HepG2 (cell line): ENCODE data around the gene CALML4. TPM values are rescaled to one million over a fixed set of nuclear protein-coding genes. Genes with fewer than 3 reads are reported as not detected.

Experiments used
- AKNA ChIP-seq: sonication (generic); formaldehyde crosslinking; IDR thresholded peaks from 2 replicates; pipeline ENCODE4 v1.4.0; 2020; ENCODE audit warnings: missing genetic modification reagents, borderline replicate concordance
- DMAP1 ChIP-seq: IDR thresholded peaks from 2 replicates; pipeline ENCODE4 v1.6.1; 2016
- ETV6 ChIP-seq: sonication (generic); formaldehyde crosslinking; conservative IDR thresholded peaks from 2 replicates; pipeline ENCODE4 v1.4.0; 2020; ENCODE audit warnings: missing genetic modification reagents
- GPN1 ChIP-seq: sonication (generic); formaldehyde crosslinking; IDR thresholded peaks from 2 replicates; pipeline ENCODE4 v1.5.1; 2020; ENCODE audit warnings: missing genetic modification reagents, borderline replicate concordance
- KLF9 ChIP-seq: IDR thresholded peaks from 2 replicates; pipeline ENCODE4 v1.6.1; 2016; ENCODE audit warnings: low read depth
- NR2F6 ChIP-seq, 2 experiments: IDR thresholded peaks; 2 replicates each; pipeline ENCODE4 v1.6.1; 2016; ENCODE audit warnings: antibody characterized with exemption in 1 of 2, mild to moderate bottlenecking in 1 of 2
- PHF21A ChIP-seq: sonication (generic); formaldehyde crosslinking; IDR thresholded peaks from 2 replicates; pipeline ENCODE4 v1.5.0; 2020; ENCODE audit warnings: mild to moderate bottlenecking, missing genetic modification reagents
- PHF8 ChIP-seq: sonication (generic); formaldehyde crosslinking; IDR thresholded peaks from 2 replicates; pipeline ENCODE4 v1.5.0; 2020; ENCODE audit warnings: missing genetic modification reagents
- RBFOX2 ChIP-seq: fragments of 200-400 bp; formaldehyde crosslinking; IDR thresholded peaks from 2 replicates; pipeline ENCODE4 v1.6.1; 2017; ENCODE audit warnings: low read depth, mild to moderate bottlenecking, low read length
- REXO4 ChIP-seq: sonication (generic); formaldehyde crosslinking; IDR thresholded peaks from 2 replicates; pipeline ENCODE4 v1.8.0; 2022; ENCODE audit warnings: missing genetic modification reagents, mild to moderate bottlenecking, borderline replicate concordance
- RXRA ChIP-seq: sonication (generic); formaldehyde crosslinking; IDR thresholded peaks from 2 replicates; pipeline ENCODE4 v1.5.1; 2020; ENCODE audit warnings: missing genetic modification reagents
- SMARCC2 ChIP-seq: fragments of 450-650 bp; IDR thresholded peaks from 2 replicates; pipeline ENCODE4 v1.6.1; 2017; ENCODE audit warnings: antibody characterized with exemption, mild to moderate bottlenecking
- SMARCE1 ChIP-seq: fragments of 450-650 bp; IDR thresholded peaks from 2 replicates; pipeline ENCODE4 v1.6.1; 2017; ENCODE audit warnings: borderline replicate concordance
- TCF7 ChIP-seq: sonication (generic); IDR thresholded peaks from 2 replicates; pipeline ENCODE4 v1.6.1; 2016; ENCODE audit warnings: antibody characterized with exemption, low read depth
- U2AF1 ChIP-seq: fragments of 200-400 bp; formaldehyde crosslinking; optimal IDR thresholded peaks from 2 replicates; pipeline ENCODE3; 2017; ENCODE audit warnings: mild to moderate bottlenecking, low read depth, low read length
- YEATS4 ChIP-seq: sonication (generic); formaldehyde crosslinking; IDR thresholded peaks from 2 replicates; pipeline ENCODE4 v1.4.0; 2020; ENCODE audit warnings: missing genetic modification reagents, borderline replicate concordance
- ZNF235 ChIP-seq: sonication (generic); formaldehyde crosslinking; IDR thresholded peaks from 2 replicates; pipeline ENCODE4 v1.8.1; 2023; ENCODE audit warnings: mild to moderate bottlenecking, missing genetic modification reagents, borderline replicate concordance
- ZNF784 ChIP-seq: sonication (generic); formaldehyde crosslinking; IDR thresholded peaks from 2 replicates; pipeline ENCODE4 v1.5.1; 2020; ENCODE audit warnings: missing genetic modification reagents, mild to moderate bottlenecking, borderline replicate concordance
- polyA plus RNA-seq, 8 experiments: library from polyadenylated mRNA; depleted of rRNA in 3 of 8; stranded (reverse) in 7 of 8; unstranded in 1 of 8; fragments of >200 nt; fragmentation: Illumina TruSeq in 4 of 8; extraction: Trizol in 4 of 8; gene quantifications; 2 replicates each; pipeline versions ENCODE4 v1.2.1 to v1.2.3, GENCODE V29; 2011 to 2016; ENCODE audit warnings: low read depth in 4 of 8, missing spikeins in 1 of 8, mixed read lengths in 1 of 8; ENCODE audit not compliant: insufficient read depth in 1 of 8
- total RNA-seq, 5 experiments: library from RNA; depleted of rRNA; stranded (reverse); fragments of >200 nt; fragmentation: Illumina TruSeq; extraction: Trizol; gene quantifications; 2 replicates each; pipeline ENCODE4 v1.2.3, GENCODE V29; 2016; ENCODE audit warnings: low read depth in 1 of 5
- TF ChIP-seq, protein P1 (sequence below): sonication (generic); formaldehyde crosslinking; IDR thresholded peaks from 2 replicates; pipeline ENCODE4 v1.5.1; 2020; ENCODE audit warnings: mild to moderate bottlenecking, missing genetic modification reagents
- TF ChIP-seq, protein P2 (sequence below): sonication (generic); formaldehyde crosslinking; IDR thresholded peaks from 2 replicates; pipeline ENCODE4 v1.4.0; 2020; ENCODE audit warnings: mild to moderate bottlenecking, low read depth, missing genetic modification reagents

Gene CALML4
- total and polyA plus RNA-seq, 2 of the 13 experiments (the other 11 are each of a cell fraction or from before 2014, with no cell fraction given): 3.6 to 8.7 TPM

DNA sequence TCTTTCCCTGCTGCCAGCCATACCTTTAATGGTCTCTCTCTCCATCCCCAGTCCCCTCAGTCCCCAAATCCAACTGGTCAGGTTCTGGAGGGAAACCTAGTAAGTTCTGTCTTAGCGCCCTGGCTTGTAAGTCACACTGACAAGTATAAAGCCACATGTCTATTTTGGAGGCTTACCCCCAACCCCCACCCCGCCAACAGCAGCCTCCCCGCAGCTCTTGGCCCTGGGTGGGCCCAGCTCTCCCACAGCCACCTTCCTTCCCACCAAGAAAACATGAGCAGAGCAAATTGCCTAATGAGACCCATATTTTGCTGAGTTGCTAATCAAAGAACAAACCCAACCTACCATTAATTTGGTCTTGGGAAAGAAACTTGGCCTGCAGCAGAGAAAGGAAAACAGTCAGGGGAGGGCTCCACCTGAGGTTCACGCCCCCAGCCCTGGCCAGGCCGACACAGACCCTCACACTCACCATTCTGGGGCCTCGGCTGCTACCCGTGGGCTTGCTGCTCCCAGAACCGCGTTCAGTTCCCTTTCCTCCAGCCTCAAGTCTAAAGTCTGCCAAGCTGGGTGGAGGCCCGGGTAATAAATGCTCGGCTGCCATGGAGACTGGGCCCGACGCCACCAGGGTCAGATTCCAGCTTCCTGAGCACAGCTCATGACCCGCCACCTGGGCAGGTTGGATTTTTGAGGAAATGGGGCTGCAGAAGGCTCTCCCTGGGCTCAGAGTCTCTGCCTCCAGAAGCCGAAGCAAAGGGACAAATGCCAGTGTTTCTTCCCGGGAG, at the start of gene CALML4 (continued):
- TF ChIP-seq, protein P1, sequence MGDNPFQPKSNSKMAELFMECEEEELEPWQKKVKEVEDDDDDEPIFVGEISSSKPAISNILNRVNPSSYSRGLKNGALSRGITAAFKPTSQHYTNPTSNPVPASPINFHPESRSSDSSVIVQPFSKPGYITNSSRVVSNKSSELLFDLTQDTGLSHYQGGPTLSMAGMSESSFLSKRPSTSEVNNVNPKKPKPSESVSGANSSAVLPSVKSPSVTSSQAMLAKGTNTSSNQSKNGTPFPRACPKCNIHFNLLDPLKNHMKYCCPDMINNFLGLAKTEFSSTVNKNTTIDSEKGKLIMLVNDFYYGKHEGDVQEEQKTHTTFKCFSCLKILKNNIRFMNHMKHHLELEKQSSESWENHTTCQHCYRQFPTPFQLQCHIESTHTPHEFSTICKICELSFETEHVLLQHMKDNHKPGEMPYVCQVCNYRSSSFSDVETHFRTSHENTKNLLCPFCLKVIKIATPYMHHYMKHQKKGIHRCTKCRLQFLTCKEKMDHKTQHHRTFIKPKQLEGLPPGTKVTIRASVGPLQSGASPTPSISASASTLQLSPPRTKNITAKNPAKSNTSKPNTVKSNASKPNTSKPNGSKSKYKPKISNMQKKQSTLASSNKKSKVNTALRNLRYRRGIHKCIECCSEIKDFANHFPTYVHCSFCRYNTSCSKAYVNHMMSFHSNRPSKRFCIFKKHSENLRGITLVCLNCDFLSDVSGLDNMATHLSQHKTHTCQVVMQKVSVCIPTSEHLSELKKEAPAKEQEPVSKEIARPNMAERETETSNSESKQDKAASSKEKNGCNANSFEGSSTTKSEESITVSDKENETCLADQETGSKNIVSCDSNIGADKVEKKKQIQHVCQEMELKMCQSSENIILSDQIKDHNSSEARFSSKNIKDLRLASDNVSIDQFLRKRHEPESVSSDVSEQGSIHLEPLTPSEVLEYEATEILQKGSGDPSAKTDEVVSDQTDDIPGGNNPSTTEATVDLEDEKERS (CRISPR knock-in tag): no peak
- TF ChIP-seq SMARCC2: no peak
- TF ChIP-seq RXRA (CRISPR knock-in tag): 0 out of 2 replicates have a peak, but pooled peaks have one; percentile 15
- TF ChIP-seq ETV6 (CRISPR knock-in tag): no peak
- peak; percentile 19; the same call in 1 of the 2 replicates for TF ChIP-seq PHF21A
- no peak for TF ChIP-seq DMAP1 (CRISPR knock-in tag)
- TF ChIP-seq ZNF784 (CRISPR knock-in tag): no peak
- no peak for TF ChIP-seq ZNF235 (CRISPR knock-in tag)
- no peak for TF ChIP-seq REXO4 (CRISPR knock-in tag)
- TF ChIP-seq, protein P2, sequence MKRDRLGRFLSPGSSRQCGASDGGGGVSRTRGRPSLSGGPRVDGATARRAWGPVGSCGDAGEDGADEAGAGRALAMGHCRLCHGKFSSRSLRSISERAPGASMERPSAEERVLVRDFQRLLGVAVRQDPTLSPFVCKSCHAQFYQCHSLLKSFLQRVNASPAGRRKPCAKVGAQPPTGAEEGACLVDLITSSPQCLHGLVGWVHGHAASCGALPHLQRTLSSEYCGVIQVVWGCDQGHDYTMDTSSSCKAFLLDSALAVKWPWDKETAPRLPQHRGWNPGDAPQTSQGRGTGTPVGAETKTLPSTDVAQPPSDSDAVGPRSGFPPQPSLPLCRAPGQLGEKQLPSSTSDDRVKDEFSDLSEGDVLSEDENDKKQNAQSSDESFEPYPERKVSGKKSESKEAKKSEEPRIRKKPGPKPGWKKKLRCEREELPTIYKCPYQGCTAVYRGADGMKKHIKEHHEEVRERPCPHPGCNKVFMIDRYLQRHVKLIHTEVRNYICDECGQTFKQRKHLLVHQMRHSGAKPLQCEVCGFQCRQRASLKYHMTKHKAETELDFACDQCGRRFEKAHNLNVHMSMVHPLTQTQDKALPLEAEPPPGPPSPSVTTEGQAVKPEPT: no peak
- 0 out of 2 replicates have a peak, but pooled peaks have one; percentile 36 for TF ChIP-seq YEATS4
- TF ChIP-seq SMARCE1: no peak
- no peak for TF ChIP-seq U2AF1
- TF ChIP-seq NR2F6 (IDR thresholded peaks at IDR 0.05): no peak; the same call in 1 of the 2 replicates
- peak; percentile 49; the same call in 1 of the 2 replicates for TF ChIP-seq NR2F6 (CRISPR knock-in tag; IDR thresholded peaks at IDR 0.05)
- TF ChIP-seq TCF7: no peak
- TF ChIP-seq GPN1 (CRISPR knock-in tag): no peak
- TF ChIP-seq KLF9 (CRISPR knock-in tag): no peak
- no peak for TF ChIP-seq AKNA (CRISPR knock-in tag)
- TF ChIP-seq RBFOX2: no peak
- no peak for TF ChIP-seq PHF8
